Fibroblast of gingiva (primary cell): ENCODE results near the gene ACTR3.

Experiments used
- DNase-seq: peaks from one replicate; pipeline ENCODE4 v3.0.0-alpha.2; 2011; ENCODE audit warnings: low read depth

ACTR3 gene

DNA sequence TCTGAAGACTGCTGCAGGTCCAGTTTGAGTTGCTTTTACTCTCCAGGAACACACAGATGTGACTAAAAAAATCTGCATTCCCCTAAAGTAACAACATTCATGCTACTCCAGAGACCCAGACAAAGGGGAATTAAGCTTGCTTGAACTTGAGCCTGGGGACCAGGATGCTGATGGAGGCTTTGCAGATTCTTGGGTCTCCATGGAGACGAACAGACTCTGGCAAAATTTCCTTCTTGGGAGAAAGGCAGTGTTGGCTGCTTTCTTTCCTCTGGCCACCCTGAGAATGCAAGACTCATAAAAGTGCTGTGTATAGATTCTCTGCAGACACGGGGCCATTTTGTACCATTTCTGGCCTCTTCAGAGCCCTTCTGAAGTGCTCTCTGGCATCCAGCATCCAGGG is 112.0 kb downstream of the ACTR3 start:
- no peak for DNase-seq

DNA sequence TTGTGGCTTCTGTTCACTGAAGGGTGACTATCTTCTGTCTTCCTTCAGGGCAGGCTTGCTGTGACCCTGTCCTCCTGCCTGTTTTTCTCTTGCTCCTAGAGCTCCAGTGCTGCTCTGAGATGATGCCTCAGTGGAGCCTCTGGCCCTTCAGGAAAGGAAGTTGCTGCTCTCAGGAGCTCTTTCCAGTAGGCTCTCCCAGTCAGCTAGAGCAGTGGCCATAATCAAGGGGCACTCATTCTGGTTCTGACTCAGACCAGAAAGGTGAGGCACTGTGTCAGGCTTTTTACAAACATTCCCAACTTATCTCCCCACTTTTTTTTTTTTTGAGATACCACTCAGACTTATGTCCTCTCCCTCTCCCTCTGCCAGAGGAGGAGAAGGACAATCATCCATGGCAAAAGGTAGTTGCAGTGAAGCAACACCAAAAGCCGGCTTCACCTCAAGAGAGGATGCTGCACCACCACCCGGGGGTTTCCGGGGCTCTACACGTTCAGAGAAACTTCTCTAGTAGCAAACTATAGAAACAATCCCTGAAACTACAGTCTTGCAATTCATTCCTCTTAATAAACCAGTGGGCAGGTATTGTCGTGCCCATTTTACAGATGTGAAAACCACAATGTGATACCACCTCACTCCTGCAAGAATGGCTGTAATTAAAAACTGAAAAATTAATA is 115.4 kb downstream of the ACTR3 start:
- DNase-seq = no peak

DNA sequence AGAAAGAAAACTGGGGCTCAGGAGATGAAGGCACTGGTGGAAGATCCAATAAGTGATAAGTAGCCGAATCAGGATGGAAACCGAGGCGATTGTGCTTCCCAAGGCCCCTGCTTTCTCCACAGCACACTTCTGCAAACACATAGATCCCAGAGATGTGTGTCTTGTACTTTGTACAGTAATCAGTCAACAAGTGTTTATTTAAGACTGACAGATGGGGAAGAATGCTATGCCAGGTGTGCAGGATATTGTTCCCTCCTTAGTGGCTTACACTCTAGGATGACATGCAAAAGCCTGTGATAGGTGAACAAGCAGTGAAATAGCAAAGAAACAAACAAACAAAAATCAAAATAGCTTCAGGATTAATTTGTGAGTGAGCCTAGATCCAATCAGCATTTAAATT is 116.6 kb downstream of the ACTR3 start:
- DNase-seq = no peak

DNA sequence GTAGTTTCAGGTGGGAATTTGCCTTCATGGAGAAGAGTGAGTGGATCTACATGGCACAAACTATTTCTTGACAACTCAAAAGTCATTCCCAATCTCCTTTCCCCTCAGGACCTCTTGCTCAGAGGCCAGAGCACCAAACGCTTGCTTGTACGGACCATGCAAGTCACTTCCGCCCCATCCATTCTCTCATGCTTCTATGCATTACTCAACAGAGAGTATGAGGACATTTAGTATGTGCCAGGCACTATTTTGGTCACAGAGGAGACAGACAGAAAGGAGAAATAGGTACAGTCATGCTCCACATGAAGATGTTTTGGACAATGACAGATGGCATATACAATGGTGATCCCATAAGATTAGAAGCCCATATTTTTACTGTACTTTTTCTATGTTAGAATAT is 117.5 kb downstream of the ACTR3 start:
- no peak for DNase-seq

DNA sequence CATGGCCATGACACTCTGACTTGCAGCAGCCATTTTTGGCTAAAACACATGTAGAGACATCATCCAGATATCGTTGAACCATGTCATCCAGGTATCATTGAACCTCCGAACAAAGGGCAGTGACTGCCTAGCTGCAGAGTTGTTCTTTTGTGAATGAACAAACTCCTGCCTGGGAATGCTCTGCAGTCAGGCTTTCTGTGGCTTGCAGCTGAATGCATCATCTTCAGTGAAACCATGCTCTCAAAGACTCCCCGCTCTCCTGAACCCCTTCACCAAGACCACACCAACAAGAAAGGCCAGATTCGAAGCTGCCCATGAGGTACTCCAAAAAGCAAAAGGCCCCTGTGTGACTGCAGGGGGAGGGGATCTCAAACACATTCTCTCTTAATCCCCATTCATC is 118.8 kb downstream of the ACTR3 start:
- DNase-seq = no peak

DNA sequence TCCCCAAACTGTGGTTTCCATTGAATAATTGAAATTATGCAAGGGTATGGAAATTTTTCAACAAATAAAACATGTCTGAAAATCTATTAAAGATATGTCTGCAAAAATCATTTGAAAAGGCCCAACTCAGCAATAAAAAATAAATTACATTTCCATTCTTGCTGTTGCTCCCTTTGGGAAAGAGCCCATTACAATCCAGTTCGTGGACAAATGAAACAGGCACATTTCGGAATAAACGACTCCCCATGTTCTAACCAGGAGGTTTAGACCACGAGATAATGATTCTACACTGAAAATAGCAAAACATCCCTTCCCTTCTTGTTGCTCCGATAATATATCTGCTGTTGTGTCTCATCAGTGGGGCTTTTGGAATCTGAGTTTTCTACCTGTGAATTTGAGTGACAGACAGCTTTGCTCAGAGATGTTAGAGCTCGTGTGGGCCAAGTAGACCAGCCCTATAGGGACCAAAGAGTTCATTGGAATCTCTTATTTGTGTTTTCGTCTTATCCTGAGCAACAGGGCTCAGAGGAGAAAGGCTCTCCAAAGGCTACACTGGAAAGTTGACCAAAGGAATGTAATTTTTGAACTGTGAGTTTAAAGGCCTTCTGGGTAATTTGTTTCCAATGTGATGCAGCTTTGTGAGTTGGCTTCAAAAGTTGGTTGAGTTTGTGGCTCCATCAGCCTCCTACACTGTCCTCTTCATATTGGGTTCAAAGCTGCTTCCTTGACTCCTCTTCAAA is 119.5 kb downstream of the ACTR3 start:
- DNase-seq = no peak

DNA sequence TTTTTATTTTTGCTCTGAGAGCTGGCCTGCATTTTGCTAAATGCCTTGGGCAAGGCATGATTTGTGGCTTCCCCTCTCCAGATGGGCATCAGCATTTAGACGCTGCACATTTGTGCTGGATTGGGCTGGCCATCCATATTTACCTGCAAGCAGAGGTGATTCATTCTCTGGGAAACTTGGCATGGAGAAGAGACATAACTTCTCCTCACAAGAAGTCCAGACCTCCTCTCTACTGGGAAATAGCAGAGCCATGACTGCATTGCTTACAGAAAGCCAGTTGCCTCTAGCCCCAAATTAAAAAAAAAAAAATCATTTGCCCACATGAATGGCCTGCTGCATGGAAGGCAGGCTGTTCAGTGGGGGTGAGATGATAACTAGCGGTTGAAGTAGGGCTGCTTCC is 120.1 kb downstream of the ACTR3 start:
- DNase-seq = no peak

DNA sequence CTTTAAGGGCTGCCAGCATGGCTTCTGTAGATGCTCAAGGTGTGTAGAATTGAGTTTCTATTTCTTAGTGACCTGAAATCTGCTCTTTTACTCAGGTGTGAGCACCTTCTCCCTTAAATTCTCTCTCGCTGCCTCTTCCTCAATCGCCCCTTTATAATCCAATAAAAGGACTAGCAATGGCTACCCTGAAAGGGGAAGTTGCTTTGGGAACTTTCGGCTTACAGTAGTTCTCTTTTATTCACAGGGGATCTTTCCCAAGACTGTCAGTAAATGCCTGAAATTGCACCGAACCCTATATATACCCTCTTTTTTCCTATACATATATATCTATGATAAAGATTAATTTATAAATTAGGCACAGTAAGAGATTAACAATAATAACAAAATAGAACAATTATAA is 121.8 kb downstream of the ACTR3 start:
- no peak for DNase-seq
